Naive B cell (primary cell): ENCODE results near the gene ITGB5. TPM values are rescaled to one million over a fixed set of nuclear protein-coding genes. Genes with fewer than 3 reads are reported as not detected.

Experiments
- ATAC-seq, 2 donors: fragments of 150-1000 bp; cut with Tn5 transposase; 2 replicates each; pipeline ENCODE4 v1.10.0; 2021; ENCODE audit warnings: low read depth in 2 of 2, mild to moderate bottlenecking in 2 of 2, moderate library complexity in 2 of 2
- DNase-seq: peaks from one replicate; pipeline ENCODE4 v3.0.0; 2022
- H3K27ac Mint-ChIP-seq, 6 donors: one replicate each; pipeline ENCODE4 v1.8.0; 2020 to 2022; ENCODE audit warnings: mild to moderate bottlenecking in 6 of 6, mixed read lengths in 6 of 6, moderate library complexity in 5 of 6, inconsistent platforms in 2 of 6
- H3K27me3 Mint-ChIP-seq, 3 donors: one replicate each; pipeline ENCODE4 v1.8.0; 2021 to 2022; ENCODE audit warnings: mixed read lengths in 3 of 3, mild to moderate bottlenecking in 1 of 3
- H3K36me3 Mint-ChIP-seq, 2 donors: one replicate each; pipeline ENCODE4 v1.8.0; 2020 to 2022; ENCODE audit warnings: mixed read lengths in 2 of 2, inconsistent platforms in 1 of 2, mild to moderate bottlenecking in 1 of 2
- H3K4me1 Mint-ChIP-seq, 3 donors: one replicate each; pipeline ENCODE4 v1.8.0; 2020 to 2022; ENCODE audit warnings: mixed read lengths in 3 of 3, inconsistent platforms in 1 of 3, mild to moderate bottlenecking in 1 of 3, moderate library complexity in 1 of 3
- H3K4me3 Mint-ChIP-seq, 8 donors: one replicate each; pipeline ENCODE4 v1.8.0; 2020 to 2022; ENCODE audit warnings: mild to moderate bottlenecking in 8 of 8, mixed read lengths in 8 of 8, moderate library complexity in 8 of 8, inconsistent platforms in 2 of 8
- H3K9me3 Mint-ChIP-seq, 7 donors: one replicate each; pipeline ENCODE4 v1.8.0; 2020 to 2022; ENCODE audit warnings: mixed read lengths in 7 of 7, mild to moderate bottlenecking in 5 of 7, inconsistent platforms in 2 of 7, moderate library complexity in 1 of 7
- polyA plus RNA-seq, 6 donors: library from polyadenylated mRNA; unstranded; fragments of 300-500 nt; fragmentation: Illumina TruSeq; gene quantifications; one replicate each; pipeline ENCODE4 v1.2.3, GENCODE V29; 2021; ENCODE audit warnings: low read depth in 6 of 6

The ITGB5 gene
- polyA plus RNA-seq, 6 donors from 2014 or later: 0.22 to 2.0 (median 1.1) TPM; not detected in 2

DNA sequence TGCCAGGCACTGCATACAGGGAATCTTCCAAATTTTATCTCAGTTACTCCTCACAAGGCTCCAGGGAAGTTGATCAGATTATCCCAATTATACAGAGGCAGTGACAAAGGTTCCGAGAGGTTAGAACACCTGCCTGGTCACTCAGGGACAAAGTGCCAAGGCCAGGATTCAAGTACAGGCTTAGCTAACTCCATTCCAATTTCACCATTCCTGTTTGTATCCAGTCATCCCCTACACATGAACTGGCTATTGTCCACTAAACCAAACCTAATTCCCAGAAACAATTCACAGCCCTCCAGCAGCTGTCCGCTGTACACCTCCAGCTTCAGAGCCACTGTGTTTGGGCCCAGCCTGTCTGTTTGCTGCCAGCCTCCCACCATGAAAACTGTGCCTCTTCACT lies 31.4 kb upstream of the ITGB5 start:
- H3K27me3 Mint-ChIP-seq: peaks cover 15 to 32% (median 21%) of the 10 kb centered on the region in 3 donors
- DNase-seq: no peak

DNA sequence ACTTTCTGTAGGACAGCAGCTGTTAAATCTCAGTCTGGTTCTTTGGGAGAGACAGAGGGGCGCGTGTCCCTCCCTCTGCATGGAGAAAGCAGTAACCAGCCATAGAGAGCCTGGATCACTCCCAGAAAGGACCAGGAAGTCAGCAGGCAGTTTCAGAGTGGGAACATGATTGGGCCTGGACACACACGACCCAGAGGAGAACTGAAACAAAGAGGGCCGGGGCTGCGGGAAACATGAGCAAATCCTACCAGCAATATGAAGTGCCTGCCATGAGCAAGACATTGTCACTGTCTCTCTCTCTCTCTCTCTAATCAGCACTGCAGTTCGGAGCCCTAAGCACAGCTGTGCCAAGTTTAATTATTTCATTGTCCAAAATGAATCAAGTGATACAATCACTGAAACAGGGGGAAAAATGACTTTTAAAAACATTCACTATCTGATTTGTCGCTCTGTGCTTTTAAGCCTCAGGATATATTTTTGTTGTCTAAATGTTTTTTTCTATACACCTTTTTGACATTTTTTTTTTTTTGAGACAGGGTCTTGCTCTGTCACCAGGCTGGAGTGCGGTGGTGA lies 29.8 kb upstream of the ITGB5 start:
- DNase-seq (no peak), ATAC-seq (no peak)
- no peaks in the 10 kb centered on the region for H3K4me1 Mint-ChIP-seq
- H3K36me3 Mint-ChIP-seq: no peaks in the 10 kb centered on the region
- no peaks in the 10 kb centered on the region for H3K9me3 Mint-ChIP-seq
- peaks cover 15 to 32% (median 21%) of the 10 kb centered on the region in 3 donors for H3K27me3 Mint-ChIP-seq
- H3K27ac Mint-ChIP-seq: no peak overlapping the region
- H3K4me3 Mint-ChIP-seq: no peak overlapping the region

More for the DNA sequence above, 31.4 kb upstream of the ITGB5 start:
- Mint-ChIP-seq H3K4me1 (no peaks in the 10 kb centered on the region), H3K27ac (no peak overlapping the region), H3K36me3 (no peaks in the 10 kb centered on the region), H3K4me3 (no peak overlapping the region), H3K9me3 (no peaks in the 10 kb centered on the region)
- no peak for ATAC-seq

GRCh38 chr3:124915254-124915653 lies 28.1 kb upstream of the ITGB5 start:
- no peaks in the 10 kb centered on the region for H3K4me1 Mint-ChIP-seq
- no peak overlapping the region for H3K4me3 Mint-ChIP-seq
- peaks cover 25 to 36% (median 30%) of the 10 kb centered on the region in 3 donors for H3K27me3 Mint-ChIP-seq
- no peaks in the 10 kb centered on the region for H3K9me3 Mint-ChIP-seq
- ATAC-seq: no peak
- H3K27ac Mint-ChIP-seq: peak overlapping the region in 1 of 6 donors; percentile 16
- no peaks in the 10 kb centered on the region for H3K36me3 Mint-ChIP-seq
- no peak for DNase-seq

DNA sequence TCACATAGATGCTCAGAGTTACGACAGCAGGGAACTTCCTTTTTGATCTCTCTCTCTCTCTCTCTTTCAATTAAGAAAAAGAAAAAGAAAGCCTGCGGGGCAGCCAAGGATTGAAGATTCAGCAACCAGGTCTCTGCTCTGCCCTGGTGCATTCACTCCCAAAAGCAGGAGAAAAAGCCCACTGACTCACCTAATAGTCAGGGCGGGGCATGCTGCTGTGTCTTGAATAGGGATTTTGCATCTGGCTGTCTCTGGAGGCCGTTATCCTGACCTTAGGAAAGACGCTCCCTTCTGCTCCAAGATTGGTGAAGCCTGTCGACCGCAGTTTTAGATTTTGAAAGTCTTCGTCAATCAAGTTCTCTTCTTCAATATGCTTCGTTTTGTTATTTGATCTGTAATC lies 20.8 kb upstream of the ITGB5 start:
- no peaks in the 10 kb centered on the region for H3K4me1 Mint-ChIP-seq
- H3K9me3 Mint-ChIP-seq: peaks cover 0 to 2% (median 0%) of the 10 kb centered on the region in 7 donors
- ATAC-seq: no peak
- no peak overlapping the region for H3K4me3 Mint-ChIP-seq
- no peaks in the 10 kb centered on the region for H3K36me3 Mint-ChIP-seq
- H3K27ac Mint-ChIP-seq: no peak overlapping the region
- no peak for DNase-seq
- H3K27me3 Mint-ChIP-seq: peaks cover 14 to 33% (median 26%) of the 10 kb centered on the region in 3 donors

- Mint-ChIP-seq H3K4me3 (no peak overlapping the region), H3K9me3 (peaks cover 0 to 2% (median 0%) of the 10 kb centered on the region in 7 donors), H3K36me3 (no peaks in the 10 kb centered on the region), H3K27ac (no peak overlapping the region), H3K27me3 (peaks cover 19 to 26% (median 23%) of the 10 kb centered on the region in 3 donors), H3K4me1 (peaks cover 0 to 8% (median 4%) of the 10 kb centered on the region in 3 donors)
- ATAC-seq (no peak), DNase-seq (no peak)
Observed at GRCh38 chr3:124904835-124905492, 17.8 kb upstream of the ITGB5 start.

DNA sequence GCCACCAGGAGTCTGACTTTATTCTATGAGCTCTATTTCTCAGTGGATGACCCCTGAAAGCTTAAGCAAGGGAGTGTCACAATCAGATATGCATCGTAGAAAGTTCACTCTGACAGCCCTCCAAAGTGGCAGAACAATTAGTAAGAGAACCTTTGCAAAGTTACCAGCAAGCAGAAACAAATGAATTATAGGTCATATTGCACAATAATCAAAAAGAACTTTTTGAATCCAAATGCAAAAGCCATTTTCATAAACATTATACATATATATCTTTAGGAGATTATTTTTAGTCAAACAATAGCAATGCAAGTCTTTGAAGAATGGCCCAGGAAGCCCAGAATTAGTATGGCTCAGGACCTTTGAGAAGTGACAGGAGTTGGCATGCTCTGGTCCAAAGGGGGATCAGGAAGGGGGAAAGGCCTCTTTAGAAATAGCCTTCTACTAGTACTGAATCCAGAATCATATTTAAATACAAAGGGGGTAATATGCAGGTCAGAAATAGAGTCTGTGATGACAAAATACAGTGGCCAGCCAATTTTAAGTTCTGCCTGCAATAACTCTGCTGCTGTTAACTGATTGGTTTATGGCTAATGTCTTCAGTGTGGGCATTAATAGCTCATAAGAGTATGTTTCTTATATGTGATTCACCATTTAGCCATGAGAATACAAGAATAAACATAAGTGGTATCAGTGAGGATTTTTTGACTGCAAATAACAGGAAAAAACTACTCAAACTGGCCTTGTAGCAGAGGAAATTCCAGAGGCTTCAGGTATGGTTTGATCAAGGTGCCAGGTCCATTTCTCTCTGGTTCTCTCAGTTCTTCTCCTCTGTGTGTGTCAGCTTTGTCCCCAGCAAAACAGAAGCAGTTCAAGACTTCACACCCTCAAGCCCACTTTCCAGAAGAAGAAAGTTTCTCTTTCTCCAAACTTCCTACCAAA lies 17.0 kb upstream of the ITGB5 start:
- Mint-ChIP-seq H3K4me1 (peaks cover 0 to 8% (median 4%) of the 10 kb centered on the region in 3 donors), H3K9me3 (peaks cover 0 to 2% (median 0%) of the 10 kb centered on the region in 7 donors), H3K4me3 (no peak overlapping the region), H3K27ac (no peak overlapping the region), H3K36me3 (no peaks in the 10 kb centered on the region), H3K27me3 (peaks cover 19 to 26% (median 23%) of the 10 kb centered on the region in 3 donors)
- ATAC-seq: no peak
- DNase-seq: no peak

DNA sequence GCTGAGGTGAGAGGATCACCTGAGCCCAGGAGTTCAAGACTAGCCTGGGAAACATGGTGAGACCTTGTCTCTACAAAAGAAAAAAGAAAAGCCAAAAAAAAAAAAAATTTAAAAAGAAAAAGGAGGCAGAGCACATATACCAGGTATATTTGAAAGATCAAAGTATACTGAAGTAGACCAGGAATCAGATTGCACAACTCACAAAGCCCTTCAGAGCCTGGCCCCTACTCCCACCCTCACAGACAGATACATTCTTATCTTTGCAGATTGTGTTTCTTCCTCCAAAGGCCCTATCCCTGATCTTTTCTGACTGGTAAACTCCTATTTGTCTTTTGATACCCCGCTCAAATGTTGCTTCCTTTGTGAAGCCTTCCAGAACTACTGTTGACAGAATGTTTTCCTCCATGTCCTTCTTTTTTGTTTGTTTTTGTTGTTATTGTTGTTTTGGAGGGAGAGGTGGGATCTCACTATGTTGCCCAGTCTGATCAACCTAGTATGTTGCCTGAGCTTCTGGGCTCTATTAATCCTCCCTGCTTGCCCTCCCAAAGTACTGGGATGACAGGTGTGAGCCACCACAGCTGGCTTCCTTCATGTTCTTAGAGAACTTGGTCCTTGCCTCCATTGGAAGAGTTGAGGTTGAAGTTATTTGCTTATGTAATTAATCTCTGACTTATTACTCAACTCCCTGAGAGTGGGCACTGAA lies 9.8 kb upstream of the ITGB5 start:
- peaks cover 0 to 3% (median 0%) of the 10 kb centered on the region in 7 donors for H3K9me3 Mint-ChIP-seq
- peak overlapping the region in 1 of 6 donors; percentile 15 for H3K27ac Mint-ChIP-seq
- no peak overlapping the region for H3K4me3 Mint-ChIP-seq
- H3K27me3 Mint-ChIP-seq: peaks cover 8 to 26% (median 21%) of the 10 kb centered on the region in 3 donors
- no peak for DNase-seq
- H3K4me1 Mint-ChIP-seq: peaks cover 0 to 8% (median 4%) of the 10 kb centered on the region in 3 donors
- no peak for ATAC-seq
- H3K36me3 Mint-ChIP-seq: peaks cover 0 to 4% of the 10 kb centered on the region in 2 donors

DNA sequence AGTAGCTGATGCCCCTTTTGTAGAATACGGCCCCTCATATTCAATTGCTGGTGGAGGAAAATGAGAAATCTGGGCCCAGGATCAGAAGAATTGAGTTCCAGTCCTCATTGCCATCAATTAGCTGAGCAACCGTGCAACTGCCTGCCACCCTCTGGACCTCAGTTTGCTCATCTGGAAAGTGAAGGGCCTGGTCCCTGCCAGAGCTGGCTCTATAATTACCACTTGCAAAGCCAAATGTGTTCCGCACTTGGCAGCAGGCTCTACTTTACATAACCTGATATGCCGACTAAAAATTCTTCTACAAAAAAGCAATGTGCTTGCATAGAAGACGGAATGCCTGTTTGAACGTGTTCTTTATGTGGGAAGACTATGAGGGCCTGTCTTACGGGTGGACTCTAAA lies 8.6 kb upstream of the ITGB5 start:
- Mint-ChIP-seq H3K9me3 (peaks cover 0 to 3% (median 0%) of the 10 kb centered on the region in 7 donors), H3K4me1 (peaks cover 0 to 2% (median 1%) of the 10 kb centered on the region in 3 donors), H3K27ac (no peak overlapping the region), H3K36me3 (peaks cover 0 to 4% of the 10 kb centered on the region in 2 donors), H3K27me3 (peaks cover 11 to 24% (median 23%) of the 10 kb centered on the region in 3 donors), H3K4me3 (no peak overlapping the region)
- no peak for DNase-seq
- no peak for ATAC-seq

DNA sequence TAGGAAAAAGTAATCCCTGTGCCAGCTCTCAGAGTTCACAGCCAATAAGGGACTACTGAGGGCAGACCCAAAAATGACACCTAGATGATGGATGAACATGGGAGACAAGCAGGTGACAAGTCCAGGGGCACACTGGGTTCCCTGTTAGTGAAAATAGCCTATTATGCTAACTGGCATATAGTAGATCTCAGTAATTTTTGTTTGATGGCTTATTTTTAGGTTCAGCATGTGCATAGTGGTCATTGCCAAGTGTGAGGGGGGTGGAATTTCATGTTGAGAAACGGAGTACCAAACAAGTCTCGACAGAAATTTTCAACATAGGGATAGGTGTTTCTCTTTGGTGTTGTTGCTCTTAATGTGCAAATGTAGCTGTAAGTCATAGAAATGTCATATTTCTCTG lies 6.4 kb upstream of the ITGB5 start:
- no peak overlapping the region for H3K27ac Mint-ChIP-seq
- peaks cover 0 to 3% (median 0%) of the 10 kb centered on the region in 7 donors for H3K9me3 Mint-ChIP-seq
- H3K4me1 Mint-ChIP-seq: no peaks in the 10 kb centered on the region
- H3K27me3 Mint-ChIP-seq: peaks cover 34 to 43% (median 35%) of the 10 kb centered on the region in 3 donors
- no peak for DNase-seq
- ATAC-seq: no peak
- H3K4me3 Mint-ChIP-seq: no peak overlapping the region
- peaks cover 0 to 4% of the 10 kb centered on the region in 2 donors for H3K36me3 Mint-ChIP-seq

- peaks cover 0 to 4% (median 4%) of the 10 kb centered on the region in 3 donors for H3K4me1 Mint-ChIP-seq
- no peaks in the 10 kb centered on the region for H3K36me3 Mint-ChIP-seq
- ATAC-seq (no peak), DNase-seq (no peak)
- H3K27ac Mint-ChIP-seq: no peak overlapping the region
- H3K9me3 Mint-ChIP-seq: no peaks in the 10 kb centered on the region
- H3K4me3 Mint-ChIP-seq: peak overlapping the region in 1 of 8 donors; percentile 38
- peaks cover 36 to 54% (median 53%) of the 10 kb centered on the region in 3 donors for H3K27me3 Mint-ChIP-seq
Observed at GRCh38 chr3:124890573-124891190, 3.5 kb upstream of the ITGB5 start.

- DNase-seq (no peak), ATAC-seq (no peak)
- Mint-ChIP-seq H3K27me3 (peaks cover 45 to 62% (median 56%) of the 10 kb centered on the region in 3 donors), H3K4me3 (peak overlapping the region in 7 of 8 donors; percentile 3 to 88 (median 73)), H3K9me3 (no peaks in the 10 kb centered on the region), H3K27ac (no peak overlapping the region), H3K36me3 (no peaks in the 10 kb centered on the region), H3K4me1 (peaks cover 0 to 6% (median 4%) of the 10 kb centered on the region in 3 donors)
Observed at GRCh38 chr3:124888482-124889441, 1.6 kb upstream of the ITGB5 start.

DNA sequence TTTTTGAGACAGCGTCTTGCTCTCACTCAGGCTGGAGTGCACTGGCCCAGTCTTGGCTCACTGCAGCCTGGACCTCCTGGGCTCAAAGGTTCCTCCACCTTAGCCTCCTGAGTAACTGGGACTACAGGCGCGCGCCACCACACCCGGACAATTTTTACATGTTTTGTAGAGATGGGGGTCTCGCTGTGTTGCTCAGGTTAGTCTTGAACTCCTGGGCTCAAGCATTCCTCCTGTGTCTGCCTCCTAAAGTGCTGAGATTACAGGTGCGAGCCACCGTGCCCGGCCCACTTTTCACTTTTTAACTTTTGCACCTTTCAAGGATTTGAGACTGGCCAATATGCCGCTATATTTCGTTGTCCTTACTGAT lies 750 bp upstream of the ITGB5 start:
- H3K4me3 Mint-ChIP-seq: peak overlapping the region; percentile 58 to 88 (median 74)
- H3K27me3 Mint-ChIP-seq: peaks cover 51 to 70% (median 62%) of the 10 kb centered on the region in 3 donors
- no peak for DNase-seq
- ATAC-seq: no peak
- peaks cover 0 to 6% (median 4%) of the 10 kb centered on the region in 3 donors for H3K4me1 Mint-ChIP-seq
- no peaks in the 10 kb centered on the region for H3K36me3 Mint-ChIP-seq
- no peak overlapping the region for H3K27ac Mint-ChIP-seq
- H3K9me3 Mint-ChIP-seq: no peaks in the 10 kb centered on the region
